ENCODE measurements around the gene SIL1.

- TF ChIP-seq CREM (CRISPR knock-in tag; IDR thresholded peaks at IDR 0.05): no peak
- no peak for TF ChIP-seq CTCF (IDR thresholded peaks at IDR 0.05)
- no peak for TF ChIP-seq GTF2I (CRISPR knock-in tag; conservative IDR thresholded peaks at IDR 0.05)
- no peak for TF ChIP-seq MYBL2 (CRISPR knock-in tag; IDR thresholded peaks at IDR 0.05)
- no peak for TF ChIP-seq ATF3 (CRISPR knock-in tag; conservative IDR thresholded peaks at IDR 0.05)
- TF ChIP-seq ZNF263 (CRISPR knock-in tag; IDR thresholded peaks at IDR 0.05; ENCODE audit: low read depth): no peak
- no peak for TF ChIP-seq SP1 (CRISPR knock-in tag; conservative IDR thresholded peaks at IDR 0.05)
These were observed 231.8 kb downstream of the SIL1 start for GRCh38 chr5:138966236-138966985.

Data from WTC11 (cell line).